ENCODE data around the gene DUSP16.

DUSP16 gene

GRCh38 chr12:12546314-12546772 is 16.3 kb downstream of the DUSP16 start:
- no CpG with 5 or more reads among the region's 1 CpG for WGBS (ENCODE audit: extremely low coverage, insufficient coverage, insufficient read length)
- Histone ChIP-seq H2BK5ac (ENCODE audit: low read depth, low read length, poor library complexity) (no peak overlapping the region), H3K4me1 (ENCODE audit: control insufficient read depth in 1 of 2, insufficient read depth in 2 of 2, low read length in 2 of 2) (no peaks in the 10 kb centered on the region), H3K36me3 (ENCODE audit: control insufficient read depth in 1 of 2, insufficient read depth in 2 of 2, low read length in 2 of 2) (peaks cover 0 to 4% of the 10 kb centered on the region in 2 experiments), H3K9ac (ENCODE audit: low read length) (no peak overlapping the region), H2BK120ac (ENCODE audit: insufficient read depth, low read length, poor library complexity) (no peak overlapping the region), H3K79me1 (ENCODE audit: low read length) (no peaks in the 10 kb centered on the region), H2AFZ (ENCODE audit: insufficient read depth, low read length, poor library complexity) (no peak overlapping the region), H2AK5ac (ENCODE audit: low read length) (no peak overlapping the region), H4K91ac (ENCODE audit: low read depth, low read length) (no peak overlapping the region), H3K9me3 (ENCODE audit: insufficient read depth, low read depth, low read length) (no peaks in the 10 kb centered on the region), H3K4me3 (ENCODE audit: low read depth, low read length) (no peak overlapping the region), H4K12ac (ENCODE audit: low read depth, low read length) (no peak overlapping the region), H3K79me2 (ENCODE audit: control insufficient read depth, insufficient read depth, low read length, poor library complexity) (no peaks in the 10 kb centered on the region), H3K18ac (ENCODE audit: low read length) (no peak overlapping the region), H3K23ac (ENCODE audit: low read length) (no peak overlapping the region), H3K27me3 (ENCODE audit: insufficient read depth, low read length) (no peaks in the 10 kb centered on the region), H4K8ac (ENCODE audit: low read depth, low read length) (no peak overlapping the region), H3K4ac (ENCODE audit: low read depth, low read length) (no peak overlapping the region), H3K4me2 (ENCODE audit: low read length) (no peak overlapping the region), H3K14ac (ENCODE audit: low read length) (no peak overlapping the region), H3K27ac (ENCODE audit: low read depth, low read length) (no peak overlapping the region), H2BK12ac (ENCODE audit: low read length) (no peak overlapping the region)
- no peak for DNase-seq

DNA sequence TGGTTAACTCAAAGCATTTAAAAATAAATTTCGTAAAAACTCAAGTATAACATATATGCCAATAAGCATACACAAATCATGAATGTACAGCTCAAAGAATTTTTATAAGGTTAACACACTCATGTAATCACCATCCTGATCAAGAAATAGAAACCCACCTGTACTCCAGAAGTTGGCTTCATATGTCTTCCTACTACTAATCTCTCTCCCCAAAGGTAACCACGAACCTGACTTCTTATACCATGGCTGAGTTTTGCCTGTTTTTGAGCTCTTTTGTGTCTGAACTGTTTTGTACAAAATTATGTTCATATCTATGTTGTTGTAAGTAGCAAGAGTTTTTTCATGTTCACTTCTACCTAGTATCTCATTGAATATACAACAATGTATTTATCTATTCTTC is 18.7 kb downstream of the DUSP16 start:
- WGBS (ENCODE audit: extremely low coverage, insufficient coverage, insufficient read length) = no CpG with 5 or more reads among the region's 2 CpGs
- Histone ChIP-seq H2BK120ac (ENCODE audit: insufficient read depth, low read length, poor library complexity) (no peak overlapping the region), H3K9me3 (ENCODE audit: insufficient read depth, low read depth, low read length) (no peaks in the 10 kb centered on the region), H3K9ac (ENCODE audit: low read length) (no peak overlapping the region), H3K14ac (ENCODE audit: low read length) (no peak overlapping the region), H3K79me2 (ENCODE audit: control insufficient read depth, insufficient read depth, low read length, poor library complexity) (no peaks in the 10 kb centered on the region), H2AK5ac (ENCODE audit: low read length) (no peak overlapping the region), H3K27ac (ENCODE audit: low read depth, low read length) (no peak overlapping the region), H3K36me3 (ENCODE audit: control insufficient read depth in 1 of 2, insufficient read depth in 2 of 2, low read length in 2 of 2) (peaks cover 2 to 5% of the 10 kb centered on the region in 2 experiments), H3K18ac (ENCODE audit: low read length) (no peak overlapping the region), H4K91ac (ENCODE audit: low read depth, low read length) (no peak overlapping the region), H3K4me2 (ENCODE audit: low read length) (no peak overlapping the region), H4K8ac (ENCODE audit: low read depth, low read length) (no peak overlapping the region), H4K12ac (ENCODE audit: low read depth, low read length) (no peak overlapping the region), H3K4me3 (ENCODE audit: low read depth, low read length) (no peak overlapping the region), H3K27me3 (ENCODE audit: insufficient read depth, low read length) (no peaks in the 10 kb centered on the region), H2BK12ac (ENCODE audit: low read length) (no peak overlapping the region), H2AFZ (ENCODE audit: insufficient read depth, low read length, poor library complexity) (no peak overlapping the region), H2BK5ac (ENCODE audit: low read depth, low read length, poor library complexity) (no peak overlapping the region), H3K4ac (ENCODE audit: low read depth, low read length) (no peak overlapping the region), H3K23ac (ENCODE audit: low read length) (no peak overlapping the region), H3K79me1 (ENCODE audit: low read length) (no peaks in the 10 kb centered on the region), H3K4me1 (ENCODE audit: control insufficient read depth in 1 of 2, insufficient read depth in 2 of 2, low read length in 2 of 2) (no peaks in the 10 kb centered on the region)
- no peak for DNase-seq

- no peak overlapping the region for H3K9ac ChIP-seq (ENCODE audit: low read length)
- H3K4me3 ChIP-seq (ENCODE audit: low read depth, low read length) = no peak overlapping the region
- H2AK5ac ChIP-seq (ENCODE audit: low read length) = no peak overlapping the region
- no peak overlapping the region for H3K27ac ChIP-seq (ENCODE audit: low read depth, low read length)
- DNase-seq = peak in 1 of 2 donors; percentile 25
- no peak overlapping the region for H3K4ac ChIP-seq (ENCODE audit: low read depth, low read length)
- no peaks in the 10 kb centered on the region for H3K79me2 ChIP-seq (ENCODE audit: control insufficient read depth, insufficient read depth, low read length, poor library complexity)
- H3K23ac ChIP-seq (ENCODE audit: low read length) = no peak overlapping the region
- H2BK12ac ChIP-seq (ENCODE audit: low read length) = no peak overlapping the region
- no peaks in the 10 kb centered on the region for H3K9me3 ChIP-seq (ENCODE audit: insufficient read depth, low read depth, low read length)
- H3K36me3 ChIP-seq (ENCODE audit: control insufficient read depth in 1 of 2, insufficient read depth in 2 of 2, low read length in 2 of 2) = peaks cover 2 to 5% of the 10 kb centered on the region in 2 experiments
- H4K8ac ChIP-seq (ENCODE audit: low read depth, low read length) = no peak overlapping the region
- no peak overlapping the region for H4K12ac ChIP-seq (ENCODE audit: low read depth, low read length)
- no peaks in the 10 kb centered on the region for H3K27me3 ChIP-seq (ENCODE audit: insufficient read depth, low read length)
- H3K4me1 ChIP-seq (ENCODE audit: control insufficient read depth in 1 of 2, insufficient read depth in 2 of 2, low read length in 2 of 2) = no peaks in the 10 kb centered on the region
- H4K91ac ChIP-seq (ENCODE audit: low read depth, low read length) = no peak overlapping the region
- no peak overlapping the region for H2AFZ ChIP-seq (ENCODE audit: insufficient read depth, low read length, poor library complexity)
- no peak overlapping the region for H2BK5ac ChIP-seq (ENCODE audit: low read depth, low read length, poor library complexity)
- no peak overlapping the region for H3K4me2 ChIP-seq (ENCODE audit: low read length)
- no peak overlapping the region for H2BK120ac ChIP-seq (ENCODE audit: insufficient read depth, low read length, poor library complexity)
- H3K18ac ChIP-seq (ENCODE audit: low read length) = no peak overlapping the region
- no CpG with 5 or more reads among the region's 4 CpGs for WGBS (ENCODE audit: extremely low coverage, insufficient coverage, insufficient read length)
- no peak overlapping the region for H3K14ac ChIP-seq (ENCODE audit: low read length)
- no peaks in the 10 kb centered on the region for H3K79me1 ChIP-seq (ENCODE audit: low read length)
Measured at GRCh38 chr12:12542964-12543363, 19.7 kb downstream of the DUSP16 start.

GRCh38 chr12:12542286-12542685 is 20.4 kb downstream of the DUSP16 start:
- no peaks in the 10 kb centered on the region for H3K9me3 ChIP-seq (ENCODE audit: insufficient read depth, low read depth, low read length)
- H3K27ac ChIP-seq (ENCODE audit: low read depth, low read length) = no peak overlapping the region
- H4K91ac ChIP-seq (ENCODE audit: low read depth, low read length) = no peak overlapping the region
- no peak overlapping the region for H3K14ac ChIP-seq (ENCODE audit: low read length)
- no peaks in the 10 kb centered on the region for H3K79me1 ChIP-seq (ENCODE audit: low read length)
- no peak overlapping the region for H3K4me2 ChIP-seq (ENCODE audit: low read length)
- DNase-seq = no peak
- no peaks in the 10 kb centered on the region for H3K27me3 ChIP-seq (ENCODE audit: insufficient read depth, low read length)
- no peak overlapping the region for H3K4ac ChIP-seq (ENCODE audit: low read depth, low read length)
- no peak overlapping the region for H4K8ac ChIP-seq (ENCODE audit: low read depth, low read length)
- H2AK5ac ChIP-seq (ENCODE audit: low read length) = no peak overlapping the region
- no peaks in the 10 kb centered on the region for H3K79me2 ChIP-seq (ENCODE audit: control insufficient read depth, insufficient read depth, low read length, poor library complexity)
- no peak overlapping the region for H3K9ac ChIP-seq (ENCODE audit: low read length)
- no CpG with 5 or more reads among the region's 5 CpGs for WGBS (ENCODE audit: extremely low coverage, insufficient coverage, insufficient read length)
- no peak overlapping the region for H4K12ac ChIP-seq (ENCODE audit: low read depth, low read length)
- no peak overlapping the region for H2BK12ac ChIP-seq (ENCODE audit: low read length)
- H3K4me3 ChIP-seq (ENCODE audit: low read depth, low read length) = no peak overlapping the region
- H3K4me1 ChIP-seq (ENCODE audit: control insufficient read depth in 1 of 2, insufficient read depth in 2 of 2, low read length in 2 of 2) = no peaks in the 10 kb centered on the region
- peaks cover 2 to 5% of the 10 kb centered on the region in 2 experiments for H3K36me3 ChIP-seq (ENCODE audit: control insufficient read depth in 1 of 2, insufficient read depth in 2 of 2, low read length in 2 of 2)
- H3K18ac ChIP-seq (ENCODE audit: low read length) = no peak overlapping the region
- no peak overlapping the region for H3K23ac ChIP-seq (ENCODE audit: low read length)
- H2AFZ ChIP-seq (ENCODE audit: insufficient read depth, low read length, poor library complexity) = no peak overlapping the region
- no peak overlapping the region for H2BK120ac ChIP-seq (ENCODE audit: insufficient read depth, low read length, poor library complexity)
- no peak overlapping the region for H2BK5ac ChIP-seq (ENCODE audit: low read depth, low read length, poor library complexity)
